ENCODE results near the gene LRG1.

LRG1 gene

DNA sequence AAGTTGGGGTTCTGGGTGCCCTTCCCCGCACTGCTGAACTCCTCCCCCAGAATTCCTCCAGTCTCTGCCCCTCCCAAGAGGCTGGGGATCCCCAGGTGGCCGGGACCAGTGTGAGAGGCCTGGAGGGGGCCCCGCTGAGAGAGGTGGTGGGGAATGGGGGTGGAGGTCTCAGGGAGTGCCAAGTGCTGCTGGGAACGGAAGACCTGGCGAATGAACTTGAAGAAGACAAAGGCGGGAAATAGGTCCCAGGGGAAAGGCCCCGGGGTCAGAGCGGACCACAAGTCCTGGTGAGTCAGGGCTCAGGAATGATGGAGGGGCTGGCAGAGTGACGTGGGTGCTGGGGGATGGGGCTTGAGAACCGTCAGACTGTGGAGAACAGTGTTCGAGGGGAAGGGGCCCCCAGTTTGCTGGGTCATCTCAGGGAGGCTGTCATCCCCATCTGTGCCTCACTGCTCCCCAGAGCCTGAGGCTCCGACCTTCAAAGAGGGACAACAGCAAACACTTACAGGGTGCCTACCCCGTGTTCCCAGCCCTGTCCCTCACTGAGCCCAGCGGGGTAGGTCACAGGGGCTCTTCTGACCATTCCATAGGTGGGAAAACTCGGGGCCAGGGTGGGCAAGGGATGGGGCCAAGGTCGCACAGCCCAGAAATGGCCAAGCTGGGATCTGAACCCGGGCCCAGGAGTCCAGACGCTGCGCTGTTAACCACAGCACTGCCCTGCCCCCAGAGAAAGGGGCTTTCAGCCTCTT lies 35.6 kb upstream of the LRG1 start:
- no peak for DNase-seq (ENCODE audit: low spot score)
- in situ Hi-C loops (cut with MboI; ENCODE audit: low sequenced_read_pairs, unreplicated experiment) = loop anchor here (10.0 kb wide), 1 partner anchor 59 kb away; the partner anchor contains the start of gene TNFAIP8L1
- TF ChIP-seq, protein P1, sequence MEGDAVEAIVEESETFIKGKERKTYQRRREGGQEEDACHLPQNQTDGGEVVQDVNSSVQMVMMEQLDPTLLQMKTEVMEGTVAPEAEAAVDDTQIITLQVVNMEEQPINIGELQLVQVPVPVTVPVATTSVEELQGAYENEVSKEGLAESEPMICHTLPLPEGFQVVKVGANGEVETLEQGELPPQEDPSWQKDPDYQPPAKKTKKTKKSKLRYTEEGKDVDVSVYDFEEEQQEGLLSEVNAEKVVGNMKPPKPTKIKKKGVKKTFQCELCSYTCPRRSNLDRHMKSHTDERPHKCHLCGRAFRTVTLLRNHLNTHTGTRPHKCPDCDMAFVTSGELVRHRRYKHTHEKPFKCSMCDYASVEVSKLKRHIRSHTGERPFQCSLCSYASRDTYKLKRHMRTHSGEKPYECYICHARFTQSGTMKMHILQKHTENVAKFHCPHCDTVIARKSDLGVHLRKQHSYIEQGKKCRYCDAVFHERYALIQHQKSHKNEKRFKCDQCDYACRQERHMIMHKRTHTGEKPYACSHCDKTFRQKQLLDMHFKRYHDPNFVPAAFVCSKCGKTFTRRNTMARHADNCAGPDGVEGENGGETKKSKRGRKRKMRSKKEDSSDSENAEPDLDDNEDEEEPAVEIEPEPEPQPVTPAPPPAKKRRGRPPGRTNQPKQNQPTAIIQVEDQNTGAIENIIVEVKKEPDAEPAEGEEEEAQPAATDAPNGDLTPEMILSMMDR (IDR thresholded peaks at IDR 0.05; ENCODE audit: borderline replicate concordance, control extremely low read depth, extremely low read depth, insufficient read depth, missing control alignments) = no peak

DNA sequence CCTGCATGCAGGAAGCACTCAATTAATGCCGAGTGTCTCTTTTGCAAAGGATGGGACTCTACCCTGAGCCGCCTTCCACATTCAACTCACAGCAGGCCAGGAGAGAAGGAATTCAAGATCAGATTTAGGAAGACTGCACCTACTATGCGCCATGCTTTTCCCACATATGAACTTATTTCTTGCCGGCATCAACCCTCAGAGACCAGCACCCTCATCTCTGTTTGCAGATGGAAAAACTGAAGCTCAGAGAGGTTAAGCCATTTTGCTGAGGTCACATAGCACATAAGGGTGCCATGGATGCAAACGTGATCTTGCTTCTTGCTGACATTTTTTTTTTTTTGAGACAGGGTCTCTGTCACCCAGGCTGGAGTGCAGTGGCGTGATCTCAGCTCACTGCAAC lies 33.8 kb upstream of the LRG1 start:
- TF ChIP-seq, protein P1 (IDR thresholded peaks at IDR 0.05; ENCODE audit: borderline replicate concordance, control extremely low read depth, extremely low read depth, insufficient read depth, missing control alignments) = no peak
- DNase-seq (ENCODE audit: low spot score) = no peak
- in situ Hi-C loops (cut with MboI; ENCODE audit: low sequenced_read_pairs, unreplicated experiment) = loop anchor here (10.0 kb wide), 1 partner anchor 61 kb away; the partner anchor contains the start of gene TNFAIP8L1

DNA sequence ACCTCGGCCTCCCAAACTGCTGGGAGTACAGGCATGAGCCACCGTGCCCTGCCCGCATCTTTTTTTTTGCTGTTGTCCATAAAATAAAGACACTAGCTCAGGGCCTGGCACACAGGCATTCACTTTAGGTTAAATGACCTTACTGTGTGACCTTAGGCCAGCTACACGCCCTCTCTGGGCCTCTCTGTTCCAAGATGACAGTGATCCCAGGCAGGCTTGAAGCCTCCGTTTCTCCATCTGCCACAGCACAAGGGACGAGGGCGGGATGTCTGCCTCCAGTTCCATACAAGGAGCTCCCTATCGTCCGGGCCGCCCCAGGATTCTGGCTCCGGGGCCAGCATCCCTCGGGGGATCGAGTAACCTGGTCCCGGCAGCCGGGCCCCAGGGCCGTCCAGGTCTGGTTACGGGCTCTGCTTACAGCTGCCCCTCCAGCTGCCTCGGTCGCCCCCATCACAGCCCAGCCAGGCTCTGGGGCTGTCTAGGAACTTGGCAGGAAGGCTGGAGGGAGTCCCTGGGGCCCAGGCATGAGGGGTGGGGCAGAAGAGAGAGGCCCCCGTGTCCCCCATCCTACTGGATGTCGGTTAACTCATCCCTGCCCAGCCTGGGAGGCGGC lies 31.6 kb upstream of the LRG1 start:
- TF ChIP-seq, protein P1 (IDR thresholded peaks at IDR 0.05; ENCODE audit: borderline replicate concordance, control extremely low read depth, extremely low read depth, insufficient read depth, missing control alignments) = no peak
- no peak for DNase-seq (ENCODE audit: low spot score)
- in situ Hi-C loops (cut with MboI; ENCODE audit: low sequenced_read_pairs, unreplicated experiment) = loop anchor here (10.0 kb wide), 1 partner anchor 63 kb away; the partner anchor contains the start of gene TNFAIP8L1

DNA sequence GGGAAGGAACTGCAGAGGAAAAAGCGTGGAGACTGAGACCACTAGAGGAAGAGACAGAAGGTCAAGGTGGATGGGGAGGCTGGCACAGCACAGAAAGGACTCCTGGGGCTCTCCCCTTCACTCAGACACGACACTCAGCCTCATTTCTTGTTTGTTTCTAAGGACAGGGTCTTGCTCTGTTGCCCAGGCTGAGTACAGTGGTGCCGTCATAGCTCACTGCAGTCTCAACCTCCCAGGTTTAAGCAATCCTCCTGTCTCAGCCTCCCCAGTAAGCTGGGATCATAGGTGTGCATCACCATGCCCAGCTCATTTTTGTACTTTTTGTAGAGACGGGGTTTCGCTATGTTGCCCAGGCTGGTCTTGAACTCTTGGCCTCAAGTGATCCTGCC lies 31.1 kb upstream of the LRG1 start:
- in situ Hi-C loops (cut with MboI; ENCODE audit: low sequenced_read_pairs, unreplicated experiment) = loop anchor here (10.0 kb wide), 1 partner anchor 64 kb away; the partner anchor contains the start of gene TNFAIP8L1
- DNase-seq (ENCODE audit: low spot score) = no peak
- TF ChIP-seq, protein P1 (IDR thresholded peaks at IDR 0.05; ENCODE audit: borderline replicate concordance, control extremely low read depth, extremely low read depth, insufficient read depth, missing control alignments) = no peak

DNA sequence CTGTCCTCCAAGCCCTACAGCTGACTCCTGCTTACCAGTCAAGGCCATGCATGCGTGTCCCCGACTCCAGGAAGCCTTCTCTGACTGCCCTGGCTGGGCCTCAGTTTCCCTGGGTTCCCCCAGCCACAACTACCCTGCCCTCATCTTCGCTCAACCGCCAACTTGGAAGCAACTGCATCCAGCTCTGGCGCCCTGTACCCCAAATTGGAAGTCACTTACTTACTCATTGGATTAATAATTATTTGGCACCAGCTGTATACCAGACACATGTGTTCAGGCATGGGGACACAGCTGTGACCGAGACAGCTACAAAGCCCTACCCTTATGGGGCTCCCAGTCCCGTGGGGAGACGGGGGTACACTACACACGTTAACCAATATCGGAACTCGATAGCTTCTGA lies 30.6 kb upstream of the LRG1 start:
- in situ Hi-C loops (cut with MboI; ENCODE audit: low sequenced_read_pairs, unreplicated experiment) = loop anchor here (10.0 kb wide), 1 partner anchor 64 kb away; the partner anchor contains the start of gene TNFAIP8L1
- TF ChIP-seq, protein P1 (IDR thresholded peaks at IDR 0.05; ENCODE audit: borderline replicate concordance, control extremely low read depth, extremely low read depth, insufficient read depth, missing control alignments) = no peak
- DNase-seq (ENCODE audit: low spot score) = no peak

DNA sequence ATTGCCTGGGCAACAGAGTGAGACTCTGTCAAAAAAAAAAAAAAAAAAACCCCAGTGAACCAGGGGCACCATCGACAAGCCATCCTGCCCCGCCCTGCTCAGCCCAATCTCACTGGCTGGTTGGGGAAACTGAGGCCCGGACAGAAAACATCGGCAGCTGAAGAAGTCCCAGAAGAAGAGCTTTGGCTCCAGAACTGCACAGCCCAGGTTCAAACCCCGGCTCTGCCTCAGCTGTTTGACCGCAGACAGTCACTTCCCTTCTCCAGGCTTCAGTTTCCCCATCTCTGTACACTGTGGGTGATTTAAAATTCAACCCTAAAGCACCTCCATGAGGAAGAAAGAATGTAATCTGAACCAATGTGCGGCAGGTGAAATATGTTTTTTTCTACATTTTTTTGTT lies 29.1 kb upstream of the LRG1 start:
- no peak for DNase-seq (ENCODE audit: low spot score)
- in situ Hi-C loops (cut with MboI; ENCODE audit: low sequenced_read_pairs, unreplicated experiment) = no loop called here
- TF ChIP-seq, protein P1 (IDR thresholded peaks at IDR 0.05; ENCODE audit: borderline replicate concordance, control extremely low read depth, extremely low read depth, insufficient read depth, missing control alignments) = no peak

All from GM13976 (cell line).